GM12878 (cell line): Measurements from ENCODE around the gene SIGLEC11. TPM values are rescaled to one million over a fixed set of nuclear protein-coding genes. Genes with fewer than 3 reads are reported as not detected.

Experiments
- ATAC-seq: fragments of 200-7000 bp; cut with Tn5 transposase; 3 replicates; pipeline ENCODE4 v1.9.1; 2020; ENCODE audit warnings: mild to moderate bottlenecking, moderate library complexity
- BruUV-seq: library from RNA; stranded (reverse); fragments of 400-500 nt; replicated peaks from 2 replicates; lab custom pipeline; 2021; lab: Mats Ljungman, UMichigan
- CTCF ChIA-PET: fragments of 300-600 bp; sonication (Branson Sonifier 250); formaldehyde crosslinking; extraction: SDS; loops from one replicate; lab custom pipeline; 2021; ENCODE audit warnings: inconsistent platforms; lab: Yijun Ruan, JAX
- POLR2A ChIA-PET: fragments of 350-600 bp; formaldehyde crosslinking; extraction: SDS; loops from one replicate; lab custom pipeline; 2021; ENCODE audit warnings: inconsistent platforms; lab: Charles Lee
- RAD21 ChIA-PET: fragments of 300-600 bp; sonication (Branson Sonifier 250); formaldehyde crosslinking; loops from one replicate; lab custom pipeline; 2023; ENCODE audit warnings: antibody characterized with exemption; ENCODE audit not compliant: unreplicated experiment; lab: Charles Lee
- SMC1A ChIA-PET: fragments of 300-600 bp; sonication (Branson Sonifier 250); formaldehyde crosslinking; loops from one replicate; lab custom pipeline; 2023; ENCODE audit not compliant: unreplicated experiment, uncharacterized antibody; lab: Charles Lee
- DNase-seq: peaks from one replicate; pipeline ENCODE4 v3.0.0-alpha.2; 2011; ENCODE audit warnings: low read depth, low spot score
- FAIRE-seq: peaks from 3 replicates; lab custom pipeline; 2011; peaks lifted over from hg19 to GRCh38; lab: Jason Lieb, UNC
- H2AFZ ChIP-seq: 2 replicates; pipeline ENCODE4 v1.6.0; 2011; ENCODE audit warnings: low read depth, low read length, control low read depth; ENCODE audit not compliant: control insufficient read depth
- H3K27ac ChIP-seq: 2 replicates; pipeline ENCODE4 v1.5.1; 2011; ENCODE audit warnings: control low read depth; ENCODE audit not compliant: control insufficient read depth, insufficient read depth
- H3K27me3 ChIP-seq, 2 experiments: replicated peaks in 1 of 2; 2 replicates each; pipeline versions ENCODE4 v1.6.0 to v1.6.1; 2011; ENCODE audit warnings: low read length in 1 of 2; ENCODE audit not compliant: control insufficient read depth in 2 of 2, insufficient read depth in 2 of 2
- H3K36me3 ChIP-seq, 2 experiments: 2 replicates each; pipeline ENCODE4 v1.5.1; 2011; ENCODE audit warnings: low read length in 1 of 2; ENCODE audit not compliant: control insufficient read depth in 2 of 2, insufficient read depth in 2 of 2
- H3K4me1 ChIP-seq: 2 replicates; pipeline ENCODE4 v1.6.1; 2011; ENCODE audit warnings: mild to moderate bottlenecking, low read length, moderate library complexity, mixed read lengths; ENCODE audit not compliant: control insufficient read depth, insufficient read depth
- H3K4me2 ChIP-seq: 2 replicates; pipeline ENCODE4 v1.6.0; 2011; ENCODE audit warnings: control low read depth; ENCODE audit not compliant: control insufficient read depth, insufficient read depth
- H3K4me3 ChIP-seq: fragments of 200-600 bp; sonication (generic); 2 replicates; pipeline ENCODE4 v1.5.1; 2016
- H3K79me2 ChIP-seq: 2 replicates; pipeline ENCODE4 v1.6.0; 2011; ENCODE audit warnings: low read length; ENCODE audit not compliant: control insufficient read depth, insufficient read depth
- H3K9ac ChIP-seq: 2 replicates; pipeline ENCODE4 v1.8.0; 2011; ENCODE audit warnings: low read length, control low read depth, mixed read lengths; ENCODE audit not compliant: control insufficient read depth, insufficient read depth
- H3K9me3 ChIP-seq: replicated peaks from 3 replicates; pipeline ENCODE4 v1.5.1; 2011; ENCODE audit warnings: mild to moderate bottlenecking, low read length; ENCODE audit not compliant: control insufficient read depth, insufficient read depth
- H4K20me1 ChIP-seq: 2 replicates; pipeline ENCODE4 v1.6.0; 2011; ENCODE audit not compliant: control insufficient read depth, insufficient read depth
- BHLHE40 ChIP-seq, 2 experiments: fragments of 450-650 bp in 1 of 2; IDR thresholded peaks; 2 replicates each; pipeline ENCODE4 v1.6.1; 2011 to 2017; ENCODE audit warnings: low read depth in 2 of 2, borderline replicate concordance in 1 of 2, improper control_type of control experiment in 1 of 2, low read length in 1 of 2, mild to moderate bottlenecking in 1 of 2
- DPF2 ChIP-seq: fragments of 450-650 bp; IDR thresholded peaks from 2 replicates; pipeline ENCODE4 v1.6.1; 2017; ENCODE audit warnings: mild to moderate bottlenecking
- IKZF1 ChIP-seq: fragments of 450-650 bp; conservative IDR thresholded peaks from 2 replicates; pipeline ENCODE4 v1.6.1; 2017; ENCODE audit warnings: antibody characterized with exemption, mild to moderate bottlenecking
- MEF2B ChIP-seq: fragments of 450-650 bp; IDR thresholded peaks from 2 replicates; pipeline ENCODE4 v1.6.1; 2018; ENCODE audit warnings: mild to moderate bottlenecking, moderate library complexity; ENCODE audit not compliant: partially characterized antibody, poor library complexity, severe bottlenecking
- MXI1 ChIP-seq: fragments of 150-350 bp; IDR thresholded peaks from 2 replicates; pipeline ENCODE4 v1.6.1; 2011; ENCODE audit warnings: low read depth, mild to moderate bottlenecking, inconsistent platforms, low read length, improper control_type of control experiment
- NBN ChIP-seq: fragments of 450-650 bp; IDR thresholded peaks from 2 replicates; pipeline ENCODE4 v1.6.1; 2016
- NR2F1 ChIP-seq: fragments of 450-650 bp; conservative IDR thresholded peaks from 2 replicates; pipeline ENCODE4 v1.6.1; 2017; ENCODE audit warnings: mild to moderate bottlenecking
- POLR2A ChIP-seq: IDR thresholded peaks from 2 replicates; pipeline ENCODE4 v1.6.1; 2011; ENCODE audit warnings: low read depth, mild to moderate bottlenecking, low read length
- RAD21 ChIP-seq: IDR thresholded peaks from 2 replicates; pipeline ENCODE4 v1.6.1; 2011; ENCODE audit warnings: mild to moderate bottlenecking, low read depth, low read length, moderate library complexity; ENCODE audit not compliant: insufficient read depth
- SMAD1 ChIP-seq: fragments of 450-650 bp; IDR thresholded peaks from 2 replicates; pipeline ENCODE4 v1.6.1; 2018; ENCODE audit warnings: mild to moderate bottlenecking, low read depth; ENCODE audit not compliant: partially characterized antibody
- WGBS: methylation state at CpG from one replicate; pipeline ENCODE4 v1.1.6; 2016; ENCODE audit warnings: low lambda C conversion rate; ENCODE audit not compliant: insufficient replicate concordance, insufficient coverage; ENCODE audit errors: missing lambda C conversion rate; 5-methylcytosine and 5-hydroxymethylcytosine counted together
- in situ Hi-C: fragments of 300-500 bp; cut with MboI; formaldehyde crosslinking; loops from 9 replicates; pipeline ENCODE4 v1.14.3; 2018; ENCODE audit warnings: mixed read lengths
- intact Hi-C: fragments of 100-400 bp; cut with micrococcal nuclease; formaldehyde crosslinking; loops from one replicate; pipeline ENCODE4 v1.14.2; 2022; ENCODE audit not compliant: unreplicated experiment
- polyA plus RNA-seq, 11 experiments: library from polyadenylated mRNA; depleted of rRNA in 4 of 11; unstranded in 6 of 11; stranded (reverse) in 5 of 11; fragments of >200 nt; fragmentation: Nextera tagmentation in 4 of 11; fragmentation: Illumina TruSeq in 1 of 11; extraction: Ambion mirVana in 4 of 11; extraction: Trizol in 1 of 11; gene quantifications; 1 replicate in 1 of 11; 2 replicates in 10 of 11; pipeline versions ENCODE4 v1.2.1 to v1.2.3, GENCODE V29; 2011 to 2016; ENCODE audit warnings: inconsistent platforms in 2 of 11, missing spikeins in 2 of 11, low read depth in 1 of 11
- total RNA-seq, 4 experiments: library from RNA; depleted of rRNA in 3 of 4; stranded (reverse); fragments of >200 nt in 3 of 4; fragmentation: Illumina TruSeq in 1 of 4; extraction: Trizol in 1 of 4; gene quantifications; 2 replicates each; pipeline versions ENCODE4 v1.2.1 to v1.2.3, GENCODE V29; 2013 to 2021

SIGLEC11 gene
- total and polyA plus RNA-seq, 10 of the 15 experiments (the other 5 are each of a cell fraction or from before 2014, with no cell fraction given) = not detected

DNA sequence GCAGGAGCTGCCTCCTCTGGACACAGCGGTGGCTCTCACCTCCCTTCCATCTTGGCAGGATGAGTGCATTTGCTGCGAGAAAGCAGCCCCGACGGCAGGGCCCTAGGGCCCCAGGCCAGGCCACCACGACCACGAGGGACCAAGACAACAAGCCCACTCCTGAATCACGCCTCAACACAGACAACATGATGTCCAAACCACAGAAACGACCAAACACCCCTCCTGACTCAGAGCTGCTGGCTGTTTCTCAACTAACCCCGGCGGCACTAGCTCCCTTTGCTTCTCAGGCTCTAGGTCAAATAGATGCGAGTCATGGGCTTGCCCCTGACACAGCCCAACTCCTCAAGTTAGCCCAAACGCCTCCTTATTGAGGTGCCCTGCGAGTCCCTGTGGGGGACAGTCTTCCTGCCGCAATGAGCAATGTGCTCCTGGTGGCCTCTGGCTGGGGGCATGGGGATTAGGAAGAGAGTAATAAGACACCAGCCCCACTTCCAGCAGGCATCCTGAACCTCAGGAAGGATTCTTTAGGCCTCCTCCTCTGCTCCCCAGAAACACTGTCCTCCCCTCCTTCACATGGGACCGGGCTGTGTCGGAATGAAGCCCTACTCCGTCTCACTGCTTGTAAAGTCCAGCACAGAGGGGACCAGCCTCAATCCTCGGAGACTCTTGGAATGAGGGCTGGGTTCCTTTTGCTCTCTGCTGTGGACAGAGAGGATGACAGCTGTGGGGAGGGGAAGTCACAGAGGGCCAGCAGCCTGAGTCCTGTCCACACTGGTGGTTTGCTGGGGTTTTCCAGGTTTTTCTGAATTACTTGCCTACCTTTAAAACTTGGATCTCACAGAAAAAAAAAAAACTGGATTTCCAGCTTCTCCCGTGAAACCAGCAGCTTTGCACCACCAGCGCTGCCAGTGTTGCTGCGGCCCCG, 38.8 kb downstream of the SIGLEC11 start:
- Histone ChIP-seq H3K4me2 (peak overlapping the region; percentile 38), H3K4me1 (peaks cover 46% of the 10 kb centered on the region), H4K20me1 (no peaks in the 10 kb centered on the region; the same call in 1 of the 2 replicates), H3K9ac (no peak overlapping the region), H3K9me3 (no peaks in the 10 kb centered on the region), H3K36me3 (peaks cover 21 to 40% of the 10 kb centered on the region in 2 experiments), H3K79me2 (peaks cover 91% of the 10 kb centered on the region), H3K27ac (peak overlapping the region; percentile 52), H3K4me3 (no peak overlapping the region), H2AFZ (no peak overlapping the region), H3K27me3 (no peaks in the 10 kb centered on the region)
- RAD21 ChIA-PET = interaction anchor here (0.6 to 1.5 kb wide), 2 partner anchors 11 to 34 kb away, joined by 3 to 7 read pairs; no protein-coding TSS in a partner anchor
- in situ Hi-C loops = no loop called here
- BruUV-seq = no TSS peak
- no peak for DNase-seq
- intact Hi-C loops = no loop called here
- SMC1A ChIA-PET = interaction anchor here (1.5 to 1.9 kb wide), 2 partner anchors 11 to 53 kb away, joined by 6 to 7 read pairs; no protein-coding TSS in a partner anchor
- ATAC-seq = peak; percentile 9; the same call in 2 of the 3 replicates
- FAIRE-seq = no peak
- TF ChIP-seq NBN (no peak), POLR2A (peak; percentile 60)
- POLR2A ChIA-PET = interaction anchor here (0.5 to 2.3 kb wide), 6 partner anchors 10 to 1666 kb away, joined by 3 to 17 read pairs (median 3); partner anchors contain the start of genes CARD8, IL4I1 and PNKP
- 79% methylated on average over 22 of the region's 22 CpGs for WGBS
- CTCF ChIA-PET = interaction anchor here (1.5 kb wide), 1 partner anchor 8 kb away, joined by 6 read pairs; no protein-coding TSS in a partner anchor

DNA sequence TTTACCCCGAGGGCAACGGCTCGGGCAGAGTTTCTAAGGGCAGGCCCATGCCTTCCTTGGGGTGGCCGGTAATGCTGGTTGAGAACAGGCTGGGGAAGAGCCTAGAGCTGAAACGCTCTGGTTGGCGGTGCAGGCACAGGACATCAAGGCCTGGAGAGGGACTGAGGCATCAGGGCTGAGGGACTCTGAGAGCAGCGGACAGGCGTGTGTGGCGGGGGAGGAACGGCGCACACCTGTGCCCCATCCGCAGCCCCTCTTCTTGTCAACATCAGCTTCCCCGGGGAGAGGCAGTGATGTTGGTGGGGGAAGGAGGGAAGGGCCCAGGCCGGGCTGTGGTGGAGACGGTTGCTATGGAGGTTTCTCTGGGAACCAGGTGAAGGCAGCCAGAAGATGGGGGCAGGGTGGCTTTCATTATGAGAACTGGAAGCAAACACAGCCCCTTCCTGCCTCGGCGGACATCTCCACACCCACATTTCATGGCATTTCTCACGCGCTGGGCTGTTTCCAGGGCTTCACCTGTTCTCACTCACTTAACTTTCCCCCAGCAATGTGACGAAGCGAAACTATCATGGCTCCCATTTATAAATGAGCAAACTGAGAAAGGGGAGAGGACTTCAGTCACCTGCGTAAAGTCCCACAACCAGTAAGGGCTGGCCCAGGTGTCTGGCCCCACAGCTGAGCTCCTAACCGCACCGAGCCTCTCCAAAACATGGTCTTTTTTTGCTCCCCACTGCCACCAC, 40.2 kb downstream of the SIGLEC11 start:
- ChIA-PET CTCF (no interaction called here), RAD21 (no interaction called here), SMC1A (interaction anchor here (1.0 to 1.5 kb wide), 2 partner anchors 9 to 51 kb away, joined by 3 to 6 read pairs; no protein-coding TSS in a partner anchor), POLR2A (interaction anchor here (0.6 to 2.3 kb wide), 5 partner anchors 9 to 51 kb away, joined by 3 to 7 read pairs (median 4); partner anchors contain the start of genes ATF5, IL4I1 and NUP62)
- 90% methylated on average over 20 of the region's 24 CpGs for WGBS
- DNase-seq = peak; percentile 83
- peaks cover 44% of the 10 kb centered on the region for H3K4me1 ChIP-seq
- H4K20me1 ChIP-seq = no peaks in the 10 kb centered on the region; the same call in 1 of the 2 replicates
- no peak overlapping the region for H3K9ac ChIP-seq
- no peak overlapping the region; the same call in 1 of the 2 replicates for H3K4me2 ChIP-seq
- H3K9me3 ChIP-seq = no peaks in the 10 kb centered on the region; the same call in 2 of the 3 replicates
- intact Hi-C loops (no loop called here), in situ Hi-C loops (no loop called here)
- H3K36me3 ChIP-seq = peaks cover 27 to 36% of the 10 kb centered on the region in 2 experiments
- H3K27ac ChIP-seq = peak overlapping the region; percentile 42
- no peaks in the 10 kb centered on the region for H3K27me3 ChIP-seq
- BruUV-seq = no TSS peak
- no peak overlapping the region for H3K4me3 ChIP-seq
- FAIRE-seq = no peak
- peaks cover 87% of the 10 kb centered on the region for H3K79me2 ChIP-seq
- no peak for ATAC-seq
- no peak overlapping the region for H2AFZ ChIP-seq
- TF ChIP-seq IKZF1 = peak; percentile 15
- no peak for TF ChIP-seq MXI1
- peak; percentile 13 for TF ChIP-seq MEF2B
- no peak for TF ChIP-seq RAD21
- peak; percentile 27 to 43; a peak in 2 of 4 replicates for TF ChIP-seq BHLHE40 (IDR thresholded peaks at IDR 0.05; ENCODE audit: borderline replicate concordance in 1 of 2, low read depth in 2 of 2, low read length in 1 of 2)
- no peak for TF ChIP-seq SMAD1
- 0 out of 2 replicates have a peak, but pooled peaks have one; percentile 9 for TF ChIP-seq NR2F1
- 0 out of 2 replicates have a peak, but pooled peaks have one; percentile 28 for TF ChIP-seq DPF2
